Neural progenitor cell (in vitro differentiated cells): Measurements from ENCODE around the gene CNPY1. TPM values are rescaled to one million over a fixed set of nuclear protein-coding genes. Genes with fewer than 3 reads are reported as not detected.

ENCODE experiments used
- DNase-seq: peaks from one replicate; pipeline ENCODE4 v3.0.0-alpha.2; 2016; ENCODE audit warnings: low spot score
- H2AFZ ChIP-seq: fragments of 200-600 bp; sonication (generic); replicated peaks from 2 replicates; pipeline ENCODE4 v1.6.1; 2016; ENCODE audit warnings: antibody characterized with exemption
- H3F3A ChIP-seq: fragments of 200-600 bp; sonication (generic); 2 replicates; pipeline ENCODE4 v1.6.1; 2016; ENCODE audit warnings: antibody characterized with exemption, low read depth
- H3K27ac ChIP-seq: fragments of 200-600 bp; sonication (generic); 2 replicates; pipeline ENCODE4 v1.5.1; 2016; ENCODE audit warnings: mild to moderate bottlenecking
- H3K27me3 ChIP-seq: fragments of 200-600 bp; sonication (generic); 2 replicates; pipeline ENCODE4 v1.6.1; 2016; ENCODE audit warnings: mild to moderate bottlenecking, moderate library complexity
- H3K36me3 ChIP-seq: fragments of 200-600 bp; sonication (generic); 2 replicates; pipeline ENCODE4 v1.5.1; 2016
- H3K4me1 ChIP-seq: fragments of 200-600 bp; sonication (generic); 2 replicates; pipeline ENCODE4 v1.6.1; 2016; ENCODE audit warnings: mixed run types
- H3K4me2 ChIP-seq: fragments of 200-600 bp; sonication (generic); 2 replicates; pipeline ENCODE4 v1.6.1; 2016
- H3K4me3 ChIP-seq: fragments of 200-600 bp; sonication (generic); 2 replicates; pipeline ENCODE4 v1.5.1; 2016
- H3K79me2 ChIP-seq: fragments of 200-600 bp; sonication (generic); 2 replicates; pipeline ENCODE4 v1.6.1; 2016; ENCODE audit warnings: low read depth
- H3K9ac ChIP-seq: fragments of 200-600 bp; sonication (generic); 2 replicates; pipeline ENCODE4 v1.6.1; 2016
- H3K9me3 ChIP-seq: fragments of 200-600 bp; sonication (generic); 2 replicates; pipeline ENCODE4 v1.5.1; 2016; ENCODE audit warnings: low read depth
- H4K20me1 ChIP-seq: fragments of 200-600 bp; sonication (generic); 2 replicates; pipeline ENCODE4 v1.6.1; 2016; ENCODE audit warnings: low read depth
- H3K27ac Mint-ChIP-seq: 3 replicates; pipeline ENCODE4 v1.8.0; 2021; ENCODE audit warnings: mixed read lengths
- H3K27me3 Mint-ChIP-seq: 2 replicates; pipeline ENCODE4 v1.8.0; 2022; ENCODE audit warnings: low read depth, mild to moderate bottlenecking, inconsistent platforms, moderate library complexity, mixed read lengths; ENCODE audit not compliant: insufficient read depth
- H3K36me3 Mint-ChIP-seq: 3 replicates; pipeline ENCODE4 v1.8.0; 2021; ENCODE audit warnings: mixed read lengths
- H3K4me1 Mint-ChIP-seq: 3 replicates; pipeline ENCODE4 v1.8.0; 2021; ENCODE audit warnings: mixed read lengths
- H3K4me3 Mint-ChIP-seq: 3 replicates; pipeline ENCODE4 v1.8.0; 2021; ENCODE audit warnings: mild to moderate bottlenecking, moderate library complexity, mixed read lengths
- H3K9me3 Mint-ChIP-seq: 3 replicates; pipeline ENCODE4 v1.8.0; 2020; ENCODE audit warnings: mixed read lengths
- CTCF ChIP-seq: fragments of 200-600 bp; sonication (generic); IDR thresholded peaks from 2 replicates; pipeline ENCODE4 v1.5.1; 2017; ENCODE audit warnings: antibody characterized with exemption, mild to moderate bottlenecking
- EZH2 ChIP-seq: fragments of 200-600 bp; sonication (generic); IDR thresholded peaks from 2 replicates; pipeline ENCODE4 v1.6.1; 2017; ENCODE audit warnings: antibody characterized with exemption, mild to moderate bottlenecking, moderate library complexity
- EZH2phosphoT487 ChIP-seq: fragments of 200-600 bp; sonication (generic); IDR thresholded peaks from 2 replicates; pipeline ENCODE4 v1.6.1; 2017; ENCODE audit warnings: antibody characterized with exemption
- total RNA-seq: library from RNA; depleted of rRNA; stranded (reverse); fragments of >200 nt; gene quantifications from 2 replicates; pipeline ENCODE4 v1.2.3, GENCODE V29; 2015; ENCODE audit warnings: low replicate concordance

CNPY1 gene
- total RNA-seq, 1 donor from 2014 or later, result not detected

DNA sequence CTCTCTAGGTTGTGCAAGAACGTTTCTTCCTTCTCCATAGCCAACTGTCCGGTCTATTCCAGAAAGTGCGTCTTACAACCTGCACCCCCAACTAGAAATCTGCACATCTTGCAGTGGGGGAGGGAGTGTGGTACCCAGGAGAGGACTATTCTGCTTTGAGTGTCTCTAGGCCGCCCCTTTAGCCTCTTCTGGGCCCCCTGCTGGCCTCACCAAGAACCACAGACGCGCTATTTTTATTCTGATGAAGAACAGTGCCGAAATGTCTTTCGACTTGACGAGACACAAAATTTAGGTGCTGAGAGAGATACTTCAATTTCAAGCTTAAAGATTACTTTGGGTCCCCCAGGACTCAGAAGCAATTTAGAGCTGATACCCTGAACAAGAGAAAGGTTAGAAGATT is 1.0 kb downstream of the CNPY1 start:
- peak overlapping the region; percentile 57 for H3K27ac Mint-ChIP-seq
- H3K9ac ChIP-seq, result no peak overlapping the region
- H3K27me3 Mint-ChIP-seq, result peaks cover 10% of the 10 kb centered on the region
- peaks cover 10% of the 10 kb centered on the region for H3K4me1 ChIP-seq
- no peaks in the 10 kb centered on the region for H3K79me2 ChIP-seq
- no peak overlapping the region for H3K4me3 ChIP-seq
- H3K4me1 Mint-ChIP-seq, result peaks cover 53% of the 10 kb centered on the region
- no peak overlapping the region for H3K4me3 Mint-ChIP-seq
- H3K9me3 ChIP-seq, result no peaks in the 10 kb centered on the region
- H4K20me1 ChIP-seq, result no peaks in the 10 kb centered on the region
- no peak overlapping the region for H3K27ac ChIP-seq
- TF ChIP-seq EZH2, result no peak
- peak; percentile 37 for TF ChIP-seq CTCF
- H3F3A ChIP-seq, result no peaks in the 10 kb centered on the region
- H2AFZ ChIP-seq, result no peak overlapping the region
- H3K36me3 ChIP-seq, result no peaks in the 10 kb centered on the region
- H3K9me3 Mint-ChIP-seq, result no peaks in the 10 kb centered on the region
- no peaks in the 10 kb centered on the region for H3K36me3 Mint-ChIP-seq
- no peak overlapping the region for H3K4me2 ChIP-seq
- peaks cover 7% of the 10 kb centered on the region for H3K27me3 ChIP-seq
- DNase-seq, result no peak

GRCh38 chr7:155544485-155544884 is 1.9 kb downstream of the CNPY1 start:
- no peaks in the 10 kb centered on the region for H3K79me2 ChIP-seq
- no peak overlapping the region for H3K4me3 Mint-ChIP-seq
- TF ChIP-seq EZH2phosphoT487 (no peak), EZH2 (no peak), CTCF (no peak)
- no peak overlapping the region for H3K4me3 ChIP-seq
- H3K36me3 Mint-ChIP-seq, result no peaks in the 10 kb centered on the region
- H3K9me3 ChIP-seq, result no peaks in the 10 kb centered on the region
- no peak for DNase-seq
- H3K27ac ChIP-seq, result no peak overlapping the region
- peak overlapping the region; percentile 42 for H3K27ac Mint-ChIP-seq
- peaks cover 60% of the 10 kb centered on the region for H3K4me1 Mint-ChIP-seq
- H4K20me1 ChIP-seq, result no peaks in the 10 kb centered on the region
- H3F3A ChIP-seq, result no peaks in the 10 kb centered on the region
- H3K27me3 ChIP-seq, result peaks cover 16% of the 10 kb centered on the region
- H3K4me2 ChIP-seq, result no peak overlapping the region
- no peaks in the 10 kb centered on the region for H3K9me3 Mint-ChIP-seq
- peaks cover 12% of the 10 kb centered on the region for H3K27me3 Mint-ChIP-seq
- no peaks in the 10 kb centered on the region for H3K36me3 ChIP-seq
- no peak overlapping the region for H3K9ac ChIP-seq
- H3K4me1 ChIP-seq, result peaks cover 19% of the 10 kb centered on the region
- no peak overlapping the region for H2AFZ ChIP-seq

DNA sequence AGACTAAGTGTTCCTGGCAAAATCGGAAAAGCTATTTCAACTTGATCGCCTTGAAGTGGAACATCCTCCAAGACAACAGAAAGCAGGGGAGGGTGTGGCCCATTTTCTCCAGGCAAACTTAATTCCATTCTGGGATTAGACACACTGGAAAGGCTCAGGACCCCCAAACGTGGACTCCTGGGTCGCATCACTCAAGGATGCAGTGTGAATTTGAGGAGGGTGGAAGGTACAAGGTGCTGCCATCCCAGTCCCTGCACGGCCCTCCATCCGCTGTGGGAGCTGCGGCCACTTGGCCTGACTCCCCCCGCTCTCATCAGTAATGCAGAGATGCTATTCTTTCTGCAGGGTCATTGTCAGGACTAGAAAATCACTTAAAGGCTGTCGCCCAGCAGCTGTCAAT is 2.4 kb downstream of the CNPY1 start:
- peak overlapping the region; percentile 81 for H3K27ac Mint-ChIP-seq
- Histone ChIP-seq H2AFZ (no peak overlapping the region), H3F3A (no peaks in the 10 kb centered on the region), H3K27me3 (peaks cover 16% of the 10 kb centered on the region), H4K20me1 (no peaks in the 10 kb centered on the region), H3K4me2 (no peak overlapping the region), H3K9me3 (no peaks in the 10 kb centered on the region), H3K79me2 (no peaks in the 10 kb centered on the region), H3K27ac (no peak overlapping the region), H3K4me3 (no peak overlapping the region), H3K4me1 (peaks cover 19% of the 10 kb centered on the region), H3K36me3 (no peaks in the 10 kb centered on the region), H3K9ac (no peak overlapping the region)
- peaks cover 65% of the 10 kb centered on the region for H3K4me1 Mint-ChIP-seq
- no peaks in the 10 kb centered on the region for H3K36me3 Mint-ChIP-seq
- DNase-seq, result no peak
- H3K4me3 Mint-ChIP-seq, result no peak overlapping the region
- TF ChIP-seq EZH2, result no peak
- TF ChIP-seq EZH2phosphoT487, result no peak
- TF ChIP-seq CTCF, result no peak
- no peaks in the 10 kb centered on the region for H3K9me3 Mint-ChIP-seq
- peaks cover 13% of the 10 kb centered on the region for H3K27me3 Mint-ChIP-seq
